Sigmoid colon (tissue), 7 donors: Measurements from ENCODE around the gene RARG. TPM values are rescaled to one million over a fixed set of nuclear protein-coding genes. Genes with fewer than 3 reads are reported as not detected.

Experiments used
- DNase-seq: peaks from one replicate; pipeline ENCODE4 v3.0.0-alpha.2; 2019
- H3K27ac ChIP-seq, 4 donors: fragments of 200-600 bp; sonication (generic); one replicate each; pipeline ENCODE4 v1.5.1; 2016 to 2019; ENCODE audit warnings: mild to moderate bottlenecking in 1 of 4
- H3K27me3 ChIP-seq, 3 donors: fragments of 200-600 bp; sonication (generic); one replicate each; pipeline ENCODE4 v1.5.1; 2019; ENCODE audit warnings: mild to moderate bottlenecking in 1 of 3
- H3K36me3 ChIP-seq, 4 donors: fragments of 200-600 bp; sonication (generic); one replicate each; pipeline ENCODE4 v1.5.1; 2016 to 2019
- H3K4me1 ChIP-seq, 4 donors: fragments of 200-600 bp; sonication (generic); one replicate each; pipeline ENCODE4 v1.5.1; 2017 to 2019
- H3K4me3 ChIP-seq, 4 donors: fragments of 200-600 bp; sonication (generic); one replicate each; pipeline ENCODE4 v1.5.1; 2017 to 2019; ENCODE audit warnings: mild to moderate bottlenecking in 2 of 4, moderate library complexity in 1 of 4
- H3K9me3 ChIP-seq, 4 donors: fragments of 200-600 bp in 3 of 4; sonication (generic) in 3 of 4; one replicate each; pipeline versions ENCODE4 v1.5.1 to v1.6.1; 2013 to 2019
- CTCF ChIP-seq, 4 experiments: fragments of 450-650 bp in 3 of 4; fragments of 200-600 bp in 1 of 4; IDR thresholded peaks; one replicate each; pipeline ENCODE4 v1.5.1; 2016 to 2019; ENCODE audit warnings: antibody characterized with exemption in 4 of 4, mild to moderate bottlenecking in 3 of 4, moderate library complexity in 2 of 4
- EP300 ChIP-seq, 4 donors: sonication (generic); formaldehyde crosslinking; IDR thresholded peaks; one replicate each; pipeline ENCODE4 v1.6.1; 2017; ENCODE audit warnings: antibody characterized with exemption in 4 of 4
- POLR2A ChIP-seq, 2 donors: fragments of 450-650 bp; IDR thresholded peaks; one replicate each; pipeline ENCODE4 v1.6.1; 2016; ENCODE audit warnings: antibody characterized with exemption in 2 of 2, mild to moderate bottlenecking in 2 of 2, moderate library complexity in 2 of 2
- POLR2AphosphoS5 ChIP-seq, 4 donors: sonication (generic); formaldehyde crosslinking; IDR thresholded peaks; one replicate each; pipeline ENCODE4 v1.6.1; 2017; ENCODE audit warnings: antibody characterized with exemption in 4 of 4
- WGBS, 2 donors: extraction: QIAGEN DNeasy Blood & Tissue Kit; methylation state at CpG; one replicate each; pipeline ENCODE4 v1.1.7; 2013; 5-methylcytosine and 5-hydroxymethylcytosine counted together
- intact Hi-C: fragments of 100-400 bp; cut with DNase I; formaldehyde crosslinking; loops from one replicate; pipeline ENCODE4 v1.15.1; 2023
- polyA plus RNA-seq, 3 donors: library from polyadenylated mRNA; stranded (reverse); fragments of 200-250 nt; gene quantifications; one replicate each; pipeline ENCODE4 v1.2.3, GENCODE V29; 2013
- total RNA-seq, 4 donors: library from RNA; depleted of rRNA; stranded (reverse); fragments of >200 nt; gene quantifications; one replicate each; pipeline ENCODE4 v1.1.0, GENCODE V29; 2016
- donor health status: healthy with polysubstance abuse.
- donor health status: Bipolar disorder and iron deficiency.
- donor health status: healthy.

RARG gene
- total and polyA plus RNA-seq, 7 donors, result 3.2 to 17.2 (median 10.3) TPM

GRCh38 chr12:53239643-53240258, 7.7 kb upstream of the RARG start:
- peaks cover 0 to 11% (median 0%) of the 10 kb centered on the region in 3 donors for H3K27me3 ChIP-seq
- DNase-seq, result no peak
- no peaks in the 10 kb centered on the region for H3K4me1 ChIP-seq
- no peaks in the 10 kb centered on the region for H3K36me3 ChIP-seq
- WGBS, 2 donors, result 93 to 94% methylated on average over 10 of the region's 10 CpGs
- H3K9me3 ChIP-seq, result no peaks in the 10 kb centered on the region
- no peak overlapping the region for H3K4me3 ChIP-seq
- intact Hi-C loops, result no loop called here
- no peak for TF ChIP-seq POLR2AphosphoS5 (IDR thresholded peaks at IDR 0.05)
- no peak overlapping the region for H3K27ac ChIP-seq

- no peak for TF ChIP-seq EP300 (IDR thresholded peaks at IDR 0.05)
- TF ChIP-seq POLR2AphosphoS5 (IDR thresholded peaks at IDR 0.05), result no peak
- no peak for TF ChIP-seq POLR2A (IDR thresholded peaks at IDR 0.05)
- TF ChIP-seq CTCF (IDR thresholded peaks at IDR 0.05), result no peak
- no peak for DNase-seq
- Histone ChIP-seq H3K27me3 (no peaks in the 10 kb centered on the region), H3K36me3 (no peaks in the 10 kb centered on the region), H3K4me1 (peaks cover 0 to 26% (median 22%) of the 10 kb centered on the region in 4 donors), H3K9me3 (no peaks in the 10 kb centered on the region), H3K27ac (no peak overlapping the region), H3K4me3 (no peak overlapping the region)
- 84 to 96% methylated on average over 1 of the region's 1 CpG for WGBS, 2 donors
- intact Hi-C loops, result no loop called here
These were observed 4.6 kb upstream of the RARG start for GRCh38 chr12:53236443-53237111.

- WGBS, 2 donors, result 77 to 86% methylated on average over 9 of the region's 9 CpGs
- H3K27me3 ChIP-seq, result no peaks in the 10 kb centered on the region
These were observed 3.9 kb upstream of the RARG start for GRCh38 chr12:53235742-53236442.

GRCh38 chr12:53235164-53235563, 3.2 kb upstream of the RARG start:
- Histone ChIP-seq H3K27me3 (no peaks in the 10 kb centered on the region), H3K4me1 (peaks cover 0 to 40% (median 35%) of the 10 kb centered on the region in 4 donors), H3K27ac (peak overlapping the region in 3 of 4 donors; percentile 90 to 92 (median 90)), H3K36me3 (no peaks in the 10 kb centered on the region), H3K9me3 (no peaks in the 10 kb centered on the region), H3K4me3 (no peak overlapping the region)
- 69 to 71% methylated on average over 3 of the region's 3 CpGs for WGBS, 2 donors
- TF ChIP-seq POLR2A (IDR thresholded peaks at IDR 0.05), result no peak
- no peak for TF ChIP-seq POLR2AphosphoS5 (IDR thresholded peaks at IDR 0.05)
- TF ChIP-seq EP300 (IDR thresholded peaks at IDR 0.05), result no peak
- no peak for TF ChIP-seq CTCF (IDR thresholded peaks at IDR 0.05)
- DNase-seq, result no peak
- intact Hi-C loops, result no loop called here

More at GRCh38 chr12:53235742-53236442, 3.9 kb upstream of the RARG start:
- TF ChIP-seq EP300 (IDR thresholded peaks at IDR 0.05), result no peak
- TF ChIP-seq POLR2AphosphoS5 (IDR thresholded peaks at IDR 0.05), result no peak
- TF ChIP-seq POLR2A (IDR thresholded peaks at IDR 0.05), result no peak
- TF ChIP-seq CTCF (IDR thresholded peaks at IDR 0.05), result no peak
- Histone ChIP-seq H3K4me1 (peaks cover 0 to 33% (median 28%) of the 10 kb centered on the region in 4 donors), H3K4me3 (no peak overlapping the region), H3K9me3 (no peaks in the 10 kb centered on the region), H3K27ac (no peak overlapping the region), H3K36me3 (no peaks in the 10 kb centered on the region)
- intact Hi-C loops, result no loop called here
- no peak for DNase-seq

GRCh38 chr12:53234271-53234914, 2.4 kb upstream of the RARG start:
- Histone ChIP-seq H3K36me3 (no peaks in the 10 kb centered on the region), H3K27me3 (no peaks in the 10 kb centered on the region), H3K4me3 (no peak overlapping the region), H3K27ac (peak overlapping the region; percentile 81 to 92 (median 90)), H3K9me3 (no peaks in the 10 kb centered on the region), H3K4me1 (peaks cover 0 to 45% (median 38%) of the 10 kb centered on the region in 4 donors)
- 8 to 19% methylated on average over 12 of the region's 12 CpGs for WGBS, 2 donors
- DNase-seq, result no peak
- TF ChIP-seq CTCF (IDR thresholded peaks at IDR 0.05), result no peak
- no peak for TF ChIP-seq POLR2AphosphoS5 (IDR thresholded peaks at IDR 0.05)
- no peak for TF ChIP-seq EP300 (IDR thresholded peaks at IDR 0.05)
- no peak for TF ChIP-seq POLR2A (IDR thresholded peaks at IDR 0.05)
- intact Hi-C loops, result no loop called here
